HG02938 (cell line): ENCODE data around the gene GALM.
A peak's percentile ranks its signal among the peaks of the same experiment; 100 is the strongest.
"Not testable (repeated sequence)": the region's sequence is repeated elsewhere in the genome, so short reads cannot be mapped to it uniquely, and the experiment has no call there.

Source experiments
- ATAC-seq: cut with Tn5 transposase; IDR thresholded peaks from one replicate; pipeline ENCODE4 v1.9.1; 2021; ENCODE audit warnings: mild to moderate bottlenecking, moderate library complexity; ENCODE audit not compliant: unreplicated experiment

Gene GALM

GRCh38 chr2:38708900-38709566 is 43.1 kb downstream of the GALM start:
- ATAC-seq: no peak

DNA sequence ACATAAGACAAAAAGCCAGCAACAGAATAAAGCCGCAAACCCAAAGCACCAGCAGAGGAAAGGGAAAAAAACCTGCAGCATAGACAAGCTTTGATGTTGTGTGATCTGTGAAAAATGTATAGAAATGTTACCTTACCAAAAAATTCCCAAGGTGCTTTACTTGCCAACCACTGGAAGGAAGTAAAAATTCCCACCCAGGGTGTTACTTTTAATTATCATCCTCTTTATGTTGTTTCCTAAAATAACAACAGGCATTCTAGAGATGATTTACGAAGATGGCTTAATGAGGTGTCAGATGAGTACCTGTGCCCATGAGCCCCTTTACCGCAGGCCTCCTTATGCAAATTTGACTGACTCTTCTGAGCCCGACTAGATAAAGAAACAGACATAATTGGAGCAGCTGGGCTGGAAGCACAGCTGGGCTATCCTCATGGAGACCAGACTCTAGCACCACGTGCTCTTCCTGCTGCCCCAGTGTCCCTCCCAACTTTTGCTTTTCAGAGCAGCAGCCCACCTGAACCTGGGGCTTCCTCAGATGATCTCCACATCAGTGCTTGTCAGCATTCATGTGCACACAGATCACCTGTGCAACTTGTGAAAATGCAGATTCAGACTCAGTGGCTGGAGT is 43.8 kb downstream of the GALM start:
- ATAC-seq: no peak

GRCh38 chr2:38711558-38711957 is 45.6 kb downstream of the GALM start:
- no peak for ATAC-seq

DNA sequence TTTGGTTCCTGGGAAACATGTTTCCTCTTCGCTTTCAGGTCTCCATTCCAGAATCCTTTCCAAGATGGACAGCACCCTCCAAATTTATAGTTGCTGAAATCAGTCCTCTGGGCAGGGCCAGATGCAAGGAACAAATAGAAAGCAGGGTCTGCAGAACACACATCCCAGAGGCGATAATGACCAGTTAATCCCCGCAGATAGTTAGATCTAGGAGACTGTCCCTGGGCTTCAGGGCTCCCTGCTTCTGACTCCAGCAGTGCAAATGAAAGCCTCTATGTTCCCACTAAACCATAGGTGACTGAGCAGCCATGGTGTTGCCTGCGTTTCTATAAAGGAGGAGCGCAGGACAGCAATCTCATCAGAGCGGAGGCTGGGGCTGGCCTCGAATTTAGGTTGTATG is 46.5 kb downstream of the GALM start:
- no peak for ATAC-seq

- no peak for ATAC-seq
Observed at GRCh38 chr2:38712871-38713270, 47.0 kb downstream of the GALM start.

- no peak for ATAC-seq
Observed at GRCh38 chr2:38713338-38713737, 47.4 kb downstream of the GALM start.

DNA sequence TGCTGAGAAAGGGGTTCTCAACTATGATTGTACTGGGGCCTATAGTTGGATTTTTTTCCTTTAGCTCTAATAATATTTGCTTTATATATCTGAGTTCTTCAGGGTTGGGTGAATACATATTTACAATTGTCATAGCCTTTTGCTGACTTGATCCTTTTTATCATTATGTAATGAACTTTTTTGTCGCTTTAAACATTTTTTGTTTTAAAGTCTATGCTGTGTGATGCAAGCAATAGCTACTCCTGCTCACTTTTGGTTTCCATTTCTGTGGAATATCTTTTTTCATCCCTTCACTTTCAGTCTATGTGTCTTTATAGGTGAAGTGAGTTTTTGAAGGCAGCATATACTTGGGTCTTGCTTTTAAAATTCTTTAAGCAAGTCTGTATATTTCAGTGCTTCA is 49.0 kb downstream of the GALM start:
- not testable (repeated sequence) for ATAC-seq

DNA sequence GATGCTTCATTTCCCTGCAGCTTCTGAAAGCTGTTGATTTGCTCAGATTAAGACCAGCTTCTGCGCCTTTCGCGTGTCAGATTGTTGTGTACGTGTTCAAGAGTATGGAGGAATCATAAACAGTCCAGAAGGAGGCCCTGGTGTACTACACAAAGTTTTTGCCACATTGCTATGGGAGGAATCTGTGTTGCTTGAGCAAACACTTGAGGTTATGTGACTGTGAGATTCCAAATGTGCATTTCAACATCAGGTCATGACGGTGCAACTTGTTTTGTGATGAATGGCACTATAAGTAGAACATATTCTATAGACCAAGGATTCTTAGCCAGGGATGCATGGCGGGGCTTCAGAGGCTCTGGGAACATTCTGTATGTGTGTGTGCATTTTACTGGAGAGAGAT is 50.3 kb downstream of the GALM start:
- no peak for ATAC-seq

DNA sequence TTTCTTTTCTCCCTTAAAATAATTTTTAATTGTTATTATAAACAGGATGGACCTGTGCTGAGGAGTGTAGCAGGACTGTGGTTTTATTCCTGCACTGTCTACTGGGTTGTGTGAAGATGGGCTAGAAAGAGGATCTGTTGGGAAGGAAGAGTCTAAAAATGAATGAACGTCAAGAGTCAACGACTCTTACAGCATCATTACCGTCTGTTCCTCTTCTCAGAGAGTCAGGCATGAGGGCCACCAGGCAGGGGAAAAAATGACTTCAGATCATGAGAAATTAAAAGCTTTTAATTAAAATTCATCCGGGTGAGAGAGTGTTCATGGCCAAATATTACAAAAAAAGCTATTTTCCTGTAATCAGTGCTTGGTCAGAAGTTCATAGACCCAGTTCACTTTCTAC is 52.7 kb downstream of the GALM start:
- ATAC-seq: no peak

DNA sequence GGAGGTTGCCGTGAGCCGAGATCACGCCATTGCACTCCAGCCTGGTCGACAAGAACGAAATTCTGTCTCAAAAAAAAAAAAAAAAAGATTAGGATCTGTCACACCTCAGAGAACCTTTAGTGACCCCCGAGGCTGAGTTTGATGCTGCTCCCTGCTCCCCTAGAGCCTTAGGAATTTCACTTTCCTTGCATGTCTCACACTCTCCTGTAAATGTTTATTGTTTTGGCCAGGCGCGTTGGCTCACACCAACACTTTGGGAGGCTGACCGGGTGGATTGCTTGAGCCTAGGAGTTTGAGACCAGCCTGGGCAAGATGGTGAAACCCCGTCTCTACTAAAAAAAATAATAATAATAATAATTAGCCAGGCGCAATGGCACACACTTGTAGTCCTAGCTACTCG is 53.8 kb downstream of the GALM start:
- ATAC-seq: no peak

- no peak for ATAC-seq
Observed at GRCh38 chr2:38720613-38721241, 54.8 kb downstream of the GALM start.

DNA sequence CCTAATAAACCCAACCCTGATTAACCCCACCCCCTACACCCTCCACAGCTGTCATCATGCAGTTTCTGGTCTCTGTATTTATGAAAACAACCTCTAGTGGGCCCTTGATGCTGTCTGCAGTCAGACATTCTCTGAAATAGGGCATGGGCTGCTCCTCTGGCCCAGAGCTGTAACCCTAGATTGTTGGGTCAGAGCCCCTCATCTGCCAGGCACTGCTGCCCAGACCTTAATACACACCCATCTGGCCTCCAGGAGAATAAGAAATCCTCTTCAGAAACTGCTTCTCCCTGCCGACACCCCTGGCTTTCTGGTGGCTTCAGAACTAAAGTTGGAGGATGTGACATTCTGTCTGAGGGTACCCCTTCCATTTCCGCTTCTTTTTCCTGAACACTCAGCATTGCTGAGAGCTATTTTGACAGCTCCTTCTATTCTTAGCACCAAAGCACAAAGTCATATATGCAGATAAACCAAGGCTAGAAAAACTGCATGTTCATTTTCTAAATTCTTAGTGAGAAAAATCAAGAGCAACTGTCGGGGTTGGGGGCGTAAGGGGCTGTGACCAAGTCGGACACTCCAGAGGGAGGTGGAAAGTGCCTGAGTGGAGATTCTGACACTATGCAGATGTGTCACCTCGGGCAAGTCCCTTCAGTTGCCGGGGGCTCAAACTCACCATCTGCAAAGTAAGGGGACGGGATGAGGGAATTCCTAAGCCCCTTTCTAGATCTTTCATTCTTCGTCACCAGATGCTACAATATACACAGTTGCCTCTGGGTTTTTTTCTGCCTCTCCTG is 56.6 kb downstream of the GALM start:
- peak; percentile 42 for ATAC-seq

GRCh38 chr2:38723173-38723572 is 57.3 kb downstream of the GALM start:
- ATAC-seq: peak; percentile 45

- no peak for ATAC-seq
Observed at GRCh38 chr2:38727661-38728060, 61.7 kb downstream of the GALM start.

DNA sequence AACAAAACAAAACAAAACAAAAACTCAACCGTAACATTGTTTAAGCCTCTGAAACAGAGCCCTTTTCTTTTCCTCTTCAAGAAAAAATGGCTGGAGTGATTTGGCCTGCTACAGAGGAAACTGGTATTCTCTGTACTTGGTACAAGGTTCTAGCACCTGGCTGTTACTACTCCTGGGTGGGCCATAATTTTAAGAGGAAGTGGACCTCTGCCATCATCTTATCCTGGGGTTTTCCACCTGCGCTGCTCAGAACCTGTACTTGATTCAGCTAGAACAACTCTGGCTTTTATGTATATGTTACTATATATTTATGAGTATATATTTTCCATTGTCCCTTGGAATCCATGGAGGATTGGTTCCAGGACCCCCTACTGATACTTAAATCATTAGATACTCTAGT is 62.8 kb downstream of the GALM start:
- no peak for ATAC-seq

GRCh38 chr2:38731090-38731489 is 65.2 kb downstream of the GALM start:
- ATAC-seq: no peak

DNA sequence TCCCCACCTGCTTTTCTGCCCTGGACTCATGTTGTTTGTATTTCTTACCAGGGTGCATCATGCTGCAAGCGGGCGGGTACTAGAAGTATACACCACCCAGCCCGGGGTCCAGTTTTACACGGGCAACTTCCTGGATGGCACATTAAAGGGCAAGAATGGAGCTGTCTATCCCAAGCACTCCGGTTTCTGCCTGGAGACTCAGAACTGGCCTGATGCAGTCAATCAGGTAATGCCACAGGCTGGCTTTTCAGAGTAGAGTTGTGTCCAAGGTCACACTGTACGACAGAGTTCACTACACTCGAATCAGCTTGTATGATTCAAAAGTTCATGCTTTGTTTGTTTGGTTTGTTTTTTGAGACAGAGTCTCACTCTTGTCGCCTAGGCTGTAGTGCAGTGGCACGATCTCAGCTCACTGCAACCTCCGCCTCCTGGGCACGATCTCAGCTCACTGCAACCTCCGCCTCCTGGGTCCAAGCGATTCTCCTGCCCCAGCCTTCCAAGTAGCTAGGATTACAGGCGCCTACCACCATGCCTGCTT is 65.8 kb downstream of the GALM start:
- no peak for ATAC-seq

GRCh38 chr2:38733300-38733971 is 67.5 kb downstream of the GALM start:
- no peak for ATAC-seq

DNA sequence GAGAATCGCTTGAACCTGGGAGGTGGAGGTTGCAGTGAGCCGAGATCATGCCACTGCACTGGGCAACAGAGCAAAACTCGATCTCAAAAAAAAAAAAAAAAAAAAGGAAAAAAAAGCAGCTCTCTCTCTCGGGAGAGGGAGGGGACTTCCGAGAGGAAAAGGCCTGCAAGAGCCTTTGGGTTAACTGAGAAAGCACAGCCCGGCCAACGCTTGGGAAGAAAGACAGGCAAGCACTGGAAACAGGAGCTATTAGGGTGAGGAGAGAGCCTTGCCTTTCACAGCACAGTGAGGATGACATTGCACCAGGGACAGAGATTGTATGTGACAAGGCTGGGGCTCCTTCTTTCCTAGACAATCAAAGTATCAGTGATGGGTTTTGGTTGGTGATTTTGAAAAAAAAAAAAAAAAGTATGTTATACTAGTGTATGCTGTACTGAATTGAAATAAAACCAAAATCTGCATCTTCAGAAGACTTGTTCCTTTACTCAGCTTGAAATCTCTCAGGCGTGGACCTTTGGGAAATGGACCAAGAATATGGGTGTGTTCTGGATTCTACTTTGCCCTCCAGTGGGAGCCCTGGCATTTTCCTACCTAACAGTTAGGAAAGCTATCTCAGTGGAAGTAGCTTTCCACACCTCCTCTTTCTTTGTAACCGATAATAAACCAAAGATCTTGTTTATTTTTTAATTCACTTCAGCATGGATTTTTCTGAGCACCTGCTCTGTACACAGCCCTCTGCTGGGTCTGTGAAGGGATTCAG is 68.6 kb downstream of the GALM start:
- ATAC-seq: no peak

GRCh38 chr2:38735999-38736320 is 70.0 kb downstream of the GALM start:
- no peak for ATAC-seq
